Measurements from ENCODE around the gene GBX1. TPM values are rescaled to one million over a fixed set of nuclear protein-coding genes. Genes with fewer than 3 reads are reported as not detected.

Gene GBX1
- total and polyA plus RNA-seq, 3 experiments from 2014 or later = not detected

GRCh38 chr7:151139071-151139790, 28.3 kb downstream of the GBX1 start:
- no peaks in the 10 kb centered on the region for H3K27me3 ChIP-seq (ENCODE audit: insufficient read depth, low read length, poor library complexity, severe bottlenecking)
- no peak overlapping the region for H3K4me3 Mint-ChIP-seq
- H3K4me1 Mint-ChIP-seq = no peaks in the 10 kb centered on the region
- no peaks in the 10 kb centered on the region for H3K9me3 Mint-ChIP-seq
- no peaks in the 10 kb centered on the region for H3K4me1 ChIP-seq (ENCODE audit: insufficient read depth, low read length)
- H3K27ac ChIP-seq (ENCODE audit: low read depth, low read length) = no peak overlapping the region
- H3K36me3 ChIP-seq (ENCODE audit: insufficient read depth, low read length) = no peaks in the 10 kb centered on the region
- H3K27ac Mint-ChIP-seq = no peak overlapping the region
- ChIA-PET CTCF (interaction anchor here (0.6 to 2.3 kb wide), 4 partner anchors 8 to 596 kb away, joined by 3 to 7 read pairs (median 3); no protein-coding TSS in a partner anchor), POLR2A (no interaction called here)
- DNase-seq = no peak
- H3K27me3 Mint-ChIP-seq = peaks cover 0 to 2% of the 10 kb centered on the region in 2 donors
- H3K4me3 ChIP-seq (ENCODE audit: low read length) = no peak overlapping the region
- no peaks in the 10 kb centered on the region for H3K9me3 ChIP-seq (ENCODE audit: low read length)
- peaks cover 0 to 54% (median 6%) of the 10 kb centered on the region in 3 donors for H3K36me3 Mint-ChIP-seq

GRCh38 chr7:151138153-151138851, 29.2 kb downstream of the GBX1 start:
- Histone ChIP-seq H3K27me3 (ENCODE audit: insufficient read depth, low read length, poor library complexity, severe bottlenecking) (no peaks in the 10 kb centered on the region), H3K27ac (ENCODE audit: low read depth, low read length) (no peak overlapping the region), H3K4me3 (ENCODE audit: low read length) (no peak overlapping the region), H3K36me3 (ENCODE audit: insufficient read depth, low read length) (no peaks in the 10 kb centered on the region), H3K4me1 (ENCODE audit: insufficient read depth, low read length) (no peaks in the 10 kb centered on the region), H3K9me3 (ENCODE audit: low read length) (no peaks in the 10 kb centered on the region)
- Mint-ChIP-seq H3K27ac (peak overlapping the region in 1 of 8 donors; percentile 32), H3K27me3 (peaks cover 0 to 2% of the 10 kb centered on the region in 2 donors), H3K9me3 (no peaks in the 10 kb centered on the region), H3K4me1 (no peaks in the 10 kb centered on the region), H3K36me3 (peaks cover 0 to 52% (median 6%) of the 10 kb centered on the region in 3 donors), H3K4me3 (no peak overlapping the region)
- ChIA-PET POLR2A (no interaction called here), CTCF (interaction anchor here (0.9 to 2.3 kb wide), 3 partner anchors 9 to 32 kb away, joined by 3 to 7 read pairs (median 3); no protein-coding TSS in a partner anchor)
- no peak for DNase-seq

GRCh38 chr7:151137791-151138152, 29.7 kb downstream of the GBX1 start:
- no peaks in the 10 kb centered on the region for H3K4me1 ChIP-seq (ENCODE audit: insufficient read depth, low read length)
- no peak overlapping the region for H3K4me3 Mint-ChIP-seq
- no peak overlapping the region for H3K27ac ChIP-seq (ENCODE audit: low read depth, low read length)
- no peaks in the 10 kb centered on the region for H3K9me3 ChIP-seq (ENCODE audit: low read length)
- H3K36me3 ChIP-seq (ENCODE audit: insufficient read depth, low read length) = no peaks in the 10 kb centered on the region
- peaks cover 0 to 2% of the 10 kb centered on the region in 2 donors for H3K27me3 Mint-ChIP-seq
- H3K36me3 Mint-ChIP-seq = peaks cover 0 to 51% (median 10%) of the 10 kb centered on the region in 3 donors
- CTCF ChIA-PET = interaction anchor here (1.4 kb wide), 1 partner anchor 32 kb away, joined by 3 read pairs; no protein-coding TSS in a partner anchor
- DNase-seq = no peak
- H3K27me3 ChIP-seq (ENCODE audit: insufficient read depth, low read length, poor library complexity, severe bottlenecking) = no peaks in the 10 kb centered on the region
- POLR2A ChIA-PET = no interaction called here
- H3K27ac Mint-ChIP-seq = no peak overlapping the region
- H3K4me1 Mint-ChIP-seq = no peaks in the 10 kb centered on the region
- H3K9me3 Mint-ChIP-seq = no peaks in the 10 kb centered on the region
- H3K4me3 ChIP-seq (ENCODE audit: low read length) = no peak overlapping the region

GRCh38 chr7:151137076-151137675, 30.3 kb downstream of the GBX1 start:
- POLR2A ChIA-PET = no interaction called here
- no peak overlapping the region for H3K4me3 Mint-ChIP-seq
- no peaks in the 10 kb centered on the region for H3K9me3 Mint-ChIP-seq
- H3K27me3 Mint-ChIP-seq = peaks cover 0 to 2% of the 10 kb centered on the region in 2 donors
- no peak overlapping the region for H3K27ac Mint-ChIP-seq
- no peak overlapping the region for H3K27ac ChIP-seq (ENCODE audit: low read depth, low read length)
- no peaks in the 10 kb centered on the region for H3K9me3 ChIP-seq (ENCODE audit: low read length)
- H3K4me1 Mint-ChIP-seq = no peaks in the 10 kb centered on the region
- CTCF ChIA-PET = interaction anchor here (1.4 kb wide), 1 partner anchor 33 kb away, joined by 3 read pairs; no protein-coding TSS in a partner anchor
- H3K27me3 ChIP-seq (ENCODE audit: insufficient read depth, low read length, poor library complexity, severe bottlenecking) = no peaks in the 10 kb centered on the region
- no peak overlapping the region for H3K4me3 ChIP-seq (ENCODE audit: low read length)
- H3K36me3 Mint-ChIP-seq = peaks cover 0 to 47% (median 11%) of the 10 kb centered on the region in 3 donors
- DNase-seq = no peak
- no peaks in the 10 kb centered on the region for H3K36me3 ChIP-seq (ENCODE audit: insufficient read depth, low read length)
- no peaks in the 10 kb centered on the region for H3K4me1 ChIP-seq (ENCODE audit: insufficient read depth, low read length)

- Histone ChIP-seq H3K4me1 (ENCODE audit: insufficient read depth, low read length) (no peaks in the 10 kb centered on the region), H3K36me3 (ENCODE audit: insufficient read depth, low read length) (no peaks in the 10 kb centered on the region), H3K9me3 (ENCODE audit: low read length) (no peaks in the 10 kb centered on the region), H3K27me3 (ENCODE audit: insufficient read depth, low read length, poor library complexity, severe bottlenecking) (no peaks in the 10 kb centered on the region), H3K27ac (ENCODE audit: low read depth, low read length) (no peak overlapping the region), H3K4me3 (ENCODE audit: low read length) (no peak overlapping the region)
- Mint-ChIP-seq H3K4me1 (no peaks in the 10 kb centered on the region), H3K27ac (peak overlapping the region in 1 of 8 donors; percentile 36), H3K27me3 (peaks cover 0 to 2% of the 10 kb centered on the region in 2 donors), H3K4me3 (no peak overlapping the region), H3K9me3 (no peaks in the 10 kb centered on the region), H3K36me3 (peaks cover 0 to 47% (median 11%) of the 10 kb centered on the region in 3 donors)
- DNase-seq = peak in 1 of 5 donors; percentile 38
- POLR2A ChIA-PET = no interaction called here
- CTCF ChIA-PET = interaction anchor here (0.6 to 1.2 kb wide), 2 partner anchors 12 to 33 kb away, joined by 3 to 7 read pairs; no protein-coding TSS in a partner anchor
These were observed 31.3 kb downstream of the GBX1 start for GRCh38 chr7:151135866-151136843.

GRCh38 chr7:151135525-151135845, 32.0 kb downstream of the GBX1 start:
- H3K4me1 Mint-ChIP-seq = no peaks in the 10 kb centered on the region
- peaks cover 0 to 49% (median 9%) of the 10 kb centered on the region in 3 donors for H3K36me3 Mint-ChIP-seq
- ChIA-PET CTCF (interaction anchor here (0.6 to 1.2 kb wide), 2 partner anchors 11 to 33 kb away, joined by 3 to 7 read pairs; no protein-coding TSS in a partner anchor), POLR2A (no interaction called here)
- H3K4me3 Mint-ChIP-seq = no peak overlapping the region
- Histone ChIP-seq H3K9me3 (ENCODE audit: low read length) (no peaks in the 10 kb centered on the region), H3K27ac (ENCODE audit: low read depth, low read length) (no peak overlapping the region), H3K4me3 (ENCODE audit: low read length) (no peak overlapping the region), H3K4me1 (ENCODE audit: insufficient read depth, low read length) (no peaks in the 10 kb centered on the region), H3K36me3 (ENCODE audit: insufficient read depth, low read length) (no peaks in the 10 kb centered on the region), H3K27me3 (ENCODE audit: insufficient read depth, low read length, poor library complexity, severe bottlenecking) (no peaks in the 10 kb centered on the region)
- DNase-seq = peak in 1 of 5 donors; percentile 13
- H3K27ac Mint-ChIP-seq = no peak overlapping the region
- no peaks in the 10 kb centered on the region for H3K9me3 Mint-ChIP-seq
- no peaks in the 10 kb centered on the region for H3K27me3 Mint-ChIP-seq

GRCh38 chr7:151134743-151135524, 32.6 kb downstream of the GBX1 start:
- Mint-ChIP-seq H3K9me3 (no peaks in the 10 kb centered on the region), H3K4me1 (no peaks in the 10 kb centered on the region), H3K27me3 (no peaks in the 10 kb centered on the region), H3K4me3 (no peak overlapping the region), H3K27ac (no peak overlapping the region), H3K36me3 (peaks cover 0 to 50% (median 9%) of the 10 kb centered on the region in 3 donors)
- CTCF ChIA-PET = interaction anchor here (0.6 to 1.2 kb wide), 2 partner anchors 11 to 34 kb away, joined by 3 to 7 read pairs; no protein-coding TSS in a partner anchor
- Histone ChIP-seq H3K4me3 (ENCODE audit: low read length) (no peak overlapping the region), H3K4me1 (ENCODE audit: insufficient read depth, low read length) (no peaks in the 10 kb centered on the region), H3K27ac (ENCODE audit: low read depth, low read length) (no peak overlapping the region), H3K27me3 (ENCODE audit: insufficient read depth, low read length, poor library complexity, severe bottlenecking) (no peaks in the 10 kb centered on the region), H3K36me3 (ENCODE audit: insufficient read depth, low read length) (no peaks in the 10 kb centered on the region), H3K9me3 (ENCODE audit: low read length) (no peaks in the 10 kb centered on the region)
- DNase-seq = peak in 1 of 5 donors; percentile 33
- POLR2A ChIA-PET = no interaction called here
